ENCODE data around the gene KCTD5.
"Not testable (repeated sequence)": the region's sequence is repeated elsewhere in the genome, so short reads cannot be mapped to it uniquely, and the experiment has no call there.

Gene KCTD5

GRCh38 chr16:2671741-2672140, 10.6 kb upstream of the KCTD5 start:
- DNase-seq (ENCODE audit: low spot score), result no peak

GRCh38 chr16:2673066-2673999, 9.0 kb upstream of the KCTD5 start:
- DNase-seq (ENCODE audit: low spot score), result peak; percentile 98
- no peak for TF ChIP-seq CTCF (IDR thresholded peaks at IDR 0.05; ENCODE audit: extremely low read depth, missing control alignments)

More at GRCh38 chr16:2671741-2672140, 10.6 kb upstream of the KCTD5 start:
- TF ChIP-seq CTCF (IDR thresholded peaks at IDR 0.05; ENCODE audit: extremely low read depth, missing control alignments), result no peak

- no peak for TF ChIP-seq CTCF (IDR thresholded peaks at IDR 0.05; ENCODE audit: extremely low read depth, missing control alignments)
- DNase-seq (ENCODE audit: low spot score), result peak; percentile 9
Observed at GRCh38 chr16:2675021-2675420, 7.3 kb upstream of the KCTD5 start.

GRCh38 chr16:2675714-2676113, 6.6 kb upstream of the KCTD5 start:
- TF ChIP-seq CTCF (IDR thresholded peaks at IDR 0.05; ENCODE audit: extremely low read depth, missing control alignments), result no peak
- DNase-seq (ENCODE audit: low spot score), result no peak

GRCh38 chr16:2676937-2677336, 5.4 kb upstream of the KCTD5 start:
- DNase-seq (ENCODE audit: low spot score), result not testable (repeated sequence)

DNA sequence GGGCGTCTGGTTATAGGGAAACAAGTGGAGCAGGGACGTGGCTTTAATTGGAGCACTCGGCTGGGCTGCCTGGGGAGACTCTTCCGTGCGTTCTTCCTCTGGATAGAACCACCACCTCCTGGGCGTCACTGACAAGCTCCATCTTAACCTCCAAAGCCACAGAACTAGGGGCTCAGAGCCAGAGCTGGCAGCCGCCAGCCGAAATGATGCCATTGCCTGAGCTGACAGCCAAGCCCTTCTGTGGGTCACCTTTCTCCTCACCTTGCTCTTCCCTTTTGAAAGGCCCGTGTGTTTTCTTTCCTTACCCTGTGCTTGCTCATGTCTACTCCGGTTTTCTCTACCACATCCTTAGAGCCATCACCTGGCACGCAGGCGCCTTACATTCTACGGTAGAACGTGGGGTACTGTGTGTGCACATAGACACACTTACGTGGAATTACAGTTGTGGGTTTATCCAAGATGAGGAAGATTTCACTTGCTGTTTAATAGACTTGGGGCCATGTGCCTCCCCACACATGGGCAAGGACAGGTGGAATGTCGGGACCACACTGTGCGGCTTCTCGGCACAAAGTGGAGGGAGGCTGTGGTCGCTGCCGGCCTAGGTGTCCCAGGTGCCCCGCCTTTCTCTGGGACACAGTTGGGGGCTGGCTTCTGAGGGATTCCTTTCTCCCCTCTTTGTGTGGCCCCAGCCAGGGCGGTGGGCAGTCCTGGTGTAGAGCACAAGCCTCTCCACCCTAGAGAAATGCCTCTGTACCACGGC, 3.9 kb upstream of the KCTD5 start:
- DNase-seq (ENCODE audit: low spot score), result not testable (repeated sequence)

DNA sequence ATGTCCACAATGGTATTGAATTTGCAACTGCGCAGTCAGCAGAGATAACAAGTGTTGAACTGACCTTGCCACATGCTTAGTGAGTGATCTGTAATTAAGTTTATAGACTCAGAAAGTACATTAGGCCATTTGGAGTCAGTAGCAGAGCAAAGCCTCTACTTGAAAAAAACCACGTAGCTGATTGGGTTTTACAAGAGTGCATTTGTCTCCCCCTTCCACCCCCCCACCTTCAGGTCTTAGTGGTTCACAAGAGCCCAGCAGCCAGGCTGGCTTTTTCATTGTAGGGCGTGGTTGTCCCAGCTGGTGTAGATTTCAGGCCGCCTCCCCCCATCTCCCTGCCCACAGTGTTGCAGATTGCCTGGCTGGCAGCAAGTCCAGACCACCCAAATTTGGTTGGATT, 2.4 kb upstream of the KCTD5 start:
- DNase-seq (ENCODE audit: low spot score), result not testable (repeated sequence)

DNA sequence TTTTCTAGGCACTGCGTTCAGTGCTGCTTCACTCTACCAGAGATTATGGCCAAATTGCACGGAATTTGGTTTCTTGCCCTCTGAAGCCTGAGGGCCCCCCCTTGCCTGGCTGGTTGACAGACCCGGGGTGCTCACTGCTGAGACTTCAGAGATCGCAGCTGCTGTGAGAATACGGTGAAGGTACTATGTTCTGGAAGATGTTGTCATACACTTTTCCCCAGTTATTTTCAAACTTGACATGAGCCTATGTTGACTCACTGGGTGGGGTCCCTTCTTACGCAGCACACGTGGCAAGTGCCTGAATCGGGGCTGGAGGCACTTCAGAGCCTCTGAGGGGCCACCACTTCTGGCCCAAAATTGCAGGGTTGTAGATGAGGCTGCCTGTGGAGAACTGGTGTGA, 2.0 kb upstream of the KCTD5 start:
- not testable (repeated sequence) for DNase-seq (ENCODE audit: low spot score)

DNA sequence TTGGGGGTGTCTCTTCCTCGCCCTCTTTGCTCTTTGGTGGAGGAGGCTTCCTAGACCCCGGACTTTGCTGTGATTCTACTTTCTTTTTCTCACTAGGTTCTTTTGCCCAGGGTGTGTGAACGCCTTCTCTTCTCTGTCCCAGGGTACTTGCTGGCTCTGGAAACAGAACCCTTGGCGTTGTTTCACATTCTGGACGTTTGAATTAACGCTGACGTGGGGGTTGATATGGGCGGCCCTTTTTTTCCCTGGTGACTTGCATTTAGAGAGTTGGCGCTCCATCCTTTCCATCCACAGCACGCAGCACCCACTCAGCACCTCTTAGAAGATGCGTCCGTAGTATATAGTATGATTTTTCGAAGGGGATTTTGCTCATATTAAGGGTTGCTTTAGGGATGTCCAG, 718 bp downstream of the KCTD5 start:
- DNase-seq (ENCODE audit: low spot score), result not testable (repeated sequence)

- DNase-seq (ENCODE audit: low spot score), result not testable (repeated sequence)
Observed at GRCh38 chr16:2686075-2686474, 3.8 kb downstream of the KCTD5 start.
